NCI-H1048 (cell line): ENCODE measurements around the gene MBTD1.
"Not testable (repeated sequence)": the region's sequence is repeated elsewhere in the genome, so short reads cannot be mapped to it uniquely, and the experiment has no call there.

Experiments used
- DNase-seq: peaks from one replicate; lab custom pipeline; 2025; lab: John Stamatoyannopoulos, UW

The MBTD1 gene

GRCh38 chr17:51259564-51260236 lies at the start of gene MBTD1:
MBTD1 (minus strand) TSS chr17:51260049; CDS start chr17:51225161, 34,888 bp downstream.
- DNase-seq: peak; percentile 88

DNA sequence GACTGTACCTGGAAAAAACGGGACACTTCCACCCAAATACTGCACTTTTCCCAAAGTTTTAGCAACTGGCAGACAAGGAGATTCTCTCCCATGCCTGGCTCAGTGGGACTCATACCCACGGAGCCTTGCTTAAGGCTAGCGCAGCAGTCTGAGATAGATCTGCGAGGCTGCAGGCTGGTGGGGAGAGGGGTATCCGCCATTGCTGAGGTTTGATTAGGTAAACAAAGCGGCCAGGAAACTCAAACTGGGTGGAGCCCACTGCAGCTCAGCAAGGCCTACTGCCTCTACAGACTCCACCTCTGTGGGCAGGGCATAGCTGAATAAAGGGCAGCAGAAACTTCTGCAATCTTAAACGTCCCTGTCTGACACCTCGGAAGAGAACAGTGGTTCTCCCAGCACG lies 45.3 kb upstream of the MBTD1 start:
- no peak for DNase-seq

GRCh38 chr17:51299859-51300258 lies 40.0 kb upstream of the MBTD1 start:
- DNase-seq: no peak

DNA sequence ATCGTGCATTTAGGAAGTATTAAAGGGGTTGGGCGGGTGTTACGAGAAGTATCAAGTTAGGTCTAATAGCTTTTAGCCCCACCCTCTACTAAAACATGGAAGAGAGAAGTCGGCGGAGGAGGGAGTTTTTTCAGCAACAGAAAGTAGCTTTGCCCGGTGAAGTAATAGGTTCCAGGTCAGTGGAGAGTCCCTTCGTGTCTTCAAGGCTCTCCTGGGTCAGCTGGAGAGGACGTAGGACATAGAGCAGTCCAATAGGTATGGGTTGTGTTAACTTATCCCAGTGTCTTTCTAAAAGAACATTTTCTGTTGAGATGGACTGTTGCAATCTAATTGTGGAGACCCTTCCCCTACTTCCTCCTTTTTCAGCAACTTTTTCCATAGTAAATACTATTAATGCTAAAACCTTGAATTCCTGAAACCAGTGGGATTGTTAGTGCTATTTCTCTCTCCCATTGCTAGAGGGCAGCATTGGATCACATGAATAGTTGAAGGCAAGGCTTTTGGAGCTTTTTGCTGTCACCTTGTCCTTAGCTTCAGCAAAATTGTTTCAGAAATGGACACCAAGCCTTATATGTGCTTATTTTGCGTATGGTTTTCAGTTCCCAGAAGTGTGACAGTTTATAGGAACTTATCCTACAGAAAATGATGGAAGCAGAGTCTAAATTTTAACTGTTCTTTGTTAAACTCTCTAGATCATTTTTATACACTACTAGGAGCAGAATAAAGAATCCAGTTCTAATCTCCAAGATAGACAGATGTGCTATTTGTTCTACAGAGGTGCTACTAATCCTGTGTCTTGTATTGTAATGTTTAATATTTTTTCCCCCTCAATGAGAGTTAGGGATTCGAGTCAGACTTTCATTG lies 38.9 kb upstream of the MBTD1 start:
- DNase-seq: no peak

DNA sequence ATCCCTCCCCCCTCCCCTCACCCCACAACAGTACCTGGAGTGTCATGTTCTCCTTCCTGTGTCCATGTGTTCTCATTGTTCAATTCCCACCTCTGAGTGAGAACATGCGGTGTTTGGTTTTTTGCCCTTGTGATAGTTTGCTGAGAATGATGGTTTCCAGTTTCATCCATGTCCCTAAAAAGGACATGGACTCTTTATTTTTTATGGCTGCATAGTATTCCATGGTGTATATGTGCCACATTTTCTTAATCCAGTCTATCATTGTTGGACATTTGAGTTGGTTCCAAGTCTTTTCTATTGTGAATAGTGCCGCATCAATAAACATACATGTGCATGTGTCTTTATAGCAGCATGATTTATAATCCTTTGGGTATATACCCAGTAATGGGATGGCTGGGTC lies 34.5 kb upstream of the MBTD1 start:
- DNase-seq: not testable (repeated sequence)

DNA sequence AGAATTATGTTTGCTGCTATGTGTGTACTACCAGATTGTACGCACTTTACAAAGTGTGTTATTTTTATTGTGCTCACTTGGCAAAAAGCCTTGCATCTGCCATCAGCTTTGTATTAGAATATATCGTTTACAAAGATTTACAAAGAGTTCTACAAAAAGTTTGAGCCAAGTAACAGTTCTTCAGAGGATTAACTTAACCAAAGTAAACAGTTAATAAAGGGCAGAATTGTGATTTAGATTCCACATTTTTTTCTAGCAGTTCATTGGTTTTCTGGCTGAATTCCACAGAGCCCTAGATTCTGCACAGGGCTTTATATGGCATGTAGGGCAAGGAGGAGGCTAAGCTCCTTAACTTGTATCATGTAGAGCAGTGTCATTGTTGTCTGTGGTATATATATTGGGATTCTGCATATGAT lies 29.9 kb upstream of the MBTD1 start:
- DNase-seq: no peak

GRCh38 chr17:51287412-51287811 lies 27.6 kb upstream of the MBTD1 start:
- DNase-seq: no peak

DNA sequence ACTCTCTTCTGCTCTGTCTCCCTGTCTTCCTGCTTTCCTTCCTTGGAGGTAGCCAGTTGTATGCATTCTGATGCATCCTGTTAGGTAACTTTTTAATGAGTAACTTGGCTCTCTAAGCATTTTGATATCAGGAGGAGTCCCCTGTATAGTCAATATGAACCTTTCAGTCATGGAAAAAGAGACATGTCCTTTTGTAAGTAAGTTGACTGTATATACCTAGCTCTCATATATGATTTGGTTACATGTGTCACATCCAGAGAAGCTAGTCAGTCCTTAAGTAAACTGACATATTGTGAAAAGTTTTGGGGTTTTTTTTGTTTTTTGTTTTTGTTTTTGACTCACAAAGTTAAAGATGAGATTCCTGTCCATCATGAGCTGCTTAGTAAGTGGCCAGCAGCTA lies 19.3 kb upstream of the MBTD1 start:
- no peak for DNase-seq

DNA sequence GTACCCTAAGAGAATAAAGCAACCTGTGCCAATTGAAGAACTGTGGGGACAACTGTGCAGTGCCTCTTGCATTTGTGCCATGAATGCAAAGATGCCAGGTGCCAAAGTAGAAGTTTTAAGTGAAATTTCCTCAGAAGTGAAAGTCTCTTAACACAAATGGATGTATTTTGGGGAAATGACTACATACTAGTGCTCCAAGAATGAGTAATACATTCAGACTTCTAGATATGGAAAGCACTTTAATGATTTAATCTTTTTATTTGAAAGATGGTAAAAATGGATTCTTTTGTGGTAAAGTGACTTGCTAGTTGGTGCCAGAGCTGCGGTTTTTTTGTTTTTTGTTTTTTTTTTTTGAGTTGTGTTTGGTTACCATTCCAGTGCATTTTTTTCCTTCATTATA lies 15.5 kb upstream of the MBTD1 start:
- DNase-seq: no peak

- no peak for DNase-seq
These were observed 13.0 kb upstream of the MBTD1 start for GRCh38 chr17:51272812-51273211.

GRCh38 chr17:51270636-51271035 lies 10.8 kb upstream of the MBTD1 start:
- no peak for DNase-seq

DNA sequence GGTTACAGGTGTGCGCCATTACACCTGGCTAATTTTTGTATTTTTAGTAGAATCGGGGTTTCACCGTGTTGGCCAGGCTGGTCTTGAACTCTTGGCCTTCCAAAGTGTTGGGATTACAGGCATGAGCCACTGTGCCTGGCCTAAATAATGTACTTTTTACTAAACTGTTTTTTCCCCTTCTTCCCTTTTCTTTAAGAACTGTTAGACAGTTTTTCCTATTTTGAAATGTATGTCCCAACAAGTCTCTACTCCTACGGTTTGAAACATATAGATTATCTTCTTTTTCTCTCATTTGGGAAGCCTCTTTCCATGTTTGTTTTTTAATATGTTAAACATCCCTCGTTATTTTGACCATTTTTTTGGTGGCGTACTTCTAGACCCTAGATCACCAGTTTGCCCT lies 10.1 kb upstream of the MBTD1 start:
- no peak for DNase-seq

DNA sequence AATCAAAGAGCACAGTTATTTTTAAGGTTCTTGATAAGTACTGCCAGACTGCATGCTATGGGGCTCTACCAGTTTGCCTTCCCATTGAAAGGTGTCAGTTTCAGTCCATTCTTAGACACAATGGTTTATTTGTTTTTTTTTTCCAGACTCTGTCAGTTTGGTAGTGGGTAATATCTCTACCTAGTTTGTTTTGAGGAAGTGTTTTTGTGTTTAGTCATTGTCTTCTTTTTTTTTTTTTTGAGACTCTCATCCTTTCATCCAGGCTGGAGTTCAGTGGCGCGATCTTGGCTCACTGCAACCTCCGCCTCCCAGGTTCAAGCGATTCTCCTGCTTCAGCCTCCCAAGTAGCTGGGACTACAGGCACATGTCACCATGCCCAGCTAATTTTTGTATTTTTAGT lies 4.6 kb upstream of the MBTD1 start:
- not testable (repeated sequence) for DNase-seq

GRCh38 chr17:51263006-51263405 lies 3.2 kb upstream of the MBTD1 start:
- DNase-seq: no peak

- DNase-seq: no peak
These were observed 1.4 kb upstream of the MBTD1 start for GRCh38 chr17:51261024-51261963.

DNA sequence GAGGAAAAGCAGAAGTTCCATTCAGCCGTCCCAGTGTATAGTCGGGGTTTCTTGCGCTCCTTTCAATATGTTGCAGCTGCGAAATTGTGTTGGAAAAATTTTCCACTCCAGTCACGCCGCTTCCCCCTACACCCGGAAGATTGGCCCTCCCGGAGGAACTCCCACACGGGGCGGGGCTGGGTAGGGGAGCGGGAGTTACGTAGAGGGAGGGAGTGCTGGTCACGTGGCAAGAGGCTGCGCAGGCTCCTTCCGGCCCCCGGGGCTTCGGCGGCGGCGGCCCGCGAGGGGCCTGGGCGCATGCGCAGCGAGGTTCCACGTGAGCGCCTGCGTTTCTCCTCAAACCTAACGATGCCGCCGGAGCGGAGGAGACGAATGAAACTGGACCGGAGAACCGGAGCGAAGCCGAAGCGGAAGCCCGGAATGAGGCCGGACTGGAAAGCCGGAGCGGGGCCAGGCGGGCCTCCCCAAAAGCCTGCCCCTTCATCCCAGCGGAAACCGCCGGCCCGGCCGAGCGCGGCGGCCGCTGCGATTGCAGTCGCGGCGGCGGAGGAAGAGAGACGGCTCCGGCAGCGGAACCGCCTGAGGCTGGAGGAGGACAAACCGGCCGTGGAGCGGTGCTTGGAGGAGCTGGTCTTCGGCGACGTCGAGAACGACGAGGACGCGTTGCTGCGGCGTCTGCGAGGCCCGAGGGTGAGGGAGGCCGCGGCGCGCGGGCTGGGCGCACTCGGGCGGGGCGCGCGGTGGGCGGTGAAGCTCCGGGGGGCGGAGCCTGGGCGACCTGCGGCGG lies 581 bp upstream of the MBTD1 start, which contains the start of gene UTP18:
Gene UTP18 (plus strand): TSS at position 310 of the 787 bp plus-strand sequence. CDS start 39 bp downstream, at position 349.
- peak; percentile 95 for DNase-seq

GRCh38 chr17:51258756-51259563 lies 889 bp downstream of the MBTD1 start:
- DNase-seq: no peak

DNA sequence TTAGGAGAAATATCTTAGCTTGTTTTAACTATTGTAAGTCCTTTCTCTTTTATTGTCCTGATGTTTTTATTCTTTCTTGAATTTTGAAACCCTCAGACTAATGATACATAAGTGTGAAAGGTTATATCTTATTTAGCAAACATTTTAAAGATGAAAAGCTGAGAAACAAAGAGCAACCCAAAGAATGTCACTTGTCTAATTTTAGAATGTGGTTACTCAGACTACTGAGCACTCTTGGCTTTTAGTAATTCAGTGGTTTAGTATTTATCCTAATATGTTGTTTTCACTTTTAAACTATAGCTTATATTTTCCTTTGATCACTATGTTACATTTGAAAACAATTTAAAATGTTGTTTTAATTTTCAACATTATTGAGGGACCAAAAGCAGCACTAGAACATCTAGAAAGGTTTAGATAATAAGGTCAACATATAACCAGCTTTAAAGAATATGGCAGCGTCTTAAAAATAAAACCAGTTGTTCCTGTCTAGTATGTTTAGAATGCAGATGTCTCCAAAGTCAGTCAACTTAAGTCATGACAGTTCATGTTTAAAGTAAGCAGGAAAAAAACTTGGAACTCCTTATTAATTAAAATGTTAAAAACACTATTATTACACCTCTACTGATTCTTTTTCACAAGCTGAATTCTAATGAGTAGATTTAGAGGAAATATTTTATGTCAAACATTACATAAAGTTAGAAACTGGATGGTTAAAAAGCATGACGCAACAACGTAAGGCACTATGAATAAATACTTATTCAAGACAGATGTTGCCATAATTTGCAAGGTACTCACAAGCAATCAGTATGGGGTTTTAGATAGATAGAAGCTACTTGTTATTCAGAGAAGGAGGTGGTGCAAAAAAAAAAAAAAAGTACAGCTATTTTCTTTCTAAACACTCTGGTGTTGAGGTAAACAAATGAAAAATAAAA lies 2.4 kb downstream of the MBTD1 start:
- no peak for DNase-seq

DNA sequence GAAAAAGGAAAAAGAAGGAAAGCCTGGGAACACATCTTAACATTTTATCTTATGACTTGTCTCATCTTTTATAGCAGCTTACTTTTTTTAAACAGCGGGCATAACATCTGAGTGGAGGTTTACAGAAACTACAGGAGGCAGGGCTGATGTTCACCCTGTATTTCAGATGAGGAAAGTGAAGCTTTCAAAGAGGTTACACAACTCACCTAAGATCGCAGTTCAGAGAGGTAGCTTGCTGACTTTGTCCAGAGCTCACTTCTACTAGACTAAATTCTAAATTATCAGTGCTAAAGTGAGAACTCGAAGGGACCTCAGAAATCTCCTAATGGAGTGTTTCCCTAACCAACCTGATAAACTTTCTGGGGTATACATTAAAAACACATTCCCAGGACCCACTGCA lies 3.7 kb downstream of the MBTD1 start:
- no peak for DNase-seq
